Common myeloid progenitor, CD34-positive (primary cell): ENCODE measurements around the gene ATP5F1D.

Experiments used
- CTCF ChIA-PET: fragments of 350-600 bp; sonication (Branson Sonifier 250); formaldehyde crosslinking; loops from one replicate; lab custom pipeline; 2021; ENCODE audit warnings: antibody characterized with exemption; lab: Charles Lee
- POLR2A ChIA-PET: fragments of 350-600 bp; sonication (Branson Sonifier 250); formaldehyde crosslinking; loops from one replicate; lab custom pipeline; 2021; ENCODE audit warnings: antibody characterized with exemption; lab: Charles Lee
- DNase-seq, 3 donors: peaks; one replicate each; pipeline versions ENCODE4 v3.0.0 to v3.0.0-alpha.2; 2013
- H3K27ac ChIP-seq, 2 experiments: 1 replicate in 1 of 2; 2 replicates in 1 of 2; pipeline ENCODE4 v1.7.0; 2013; ENCODE audit warnings: inconsistent platforms in 2 of 2, low read length in 2 of 2, mild to moderate bottlenecking in 2 of 2, low read depth in 1 of 2, moderate library complexity in 1 of 2; ENCODE audit not compliant: severe bottlenecking in 2 of 2, insufficient read depth in 1 of 2, poor library complexity in 1 of 2
- H3K27me3 ChIP-seq, 5 experiments: replicated peaks in 2 of 5; 1 replicate in 3 of 5; 2 replicates in 2 of 5; pipeline versions ENCODE4 v1.6.1 to v1.7.0; 2013; ENCODE audit warnings: low read length in 4 of 5, mild to moderate bottlenecking in 2 of 5, moderate library complexity in 2 of 5, inconsistent platforms in 1 of 5; ENCODE audit not compliant: insufficient read depth in 5 of 5, control insufficient read depth in 4 of 5
- H3K36me3 ChIP-seq, 4 experiments: 1 replicate in 2 of 4; 2 replicates in 2 of 4; pipeline versions ENCODE4 v1.6.1 to v1.7.0; 2013; ENCODE audit warnings: low read length in 3 of 4, control low read depth in 1 of 4, mild to moderate bottlenecking in 1 of 4; ENCODE audit not compliant: control insufficient read depth in 4 of 4, insufficient read depth in 4 of 4
- H3K4me1 ChIP-seq, 4 experiments: 1 replicate in 3 of 4; 2 replicates in 1 of 4; pipeline versions ENCODE4 v1.6.1 to v1.7.1; 2013; ENCODE audit warnings: low read length in 3 of 4, mild to moderate bottlenecking in 3 of 4, control low read depth in 1 of 4, inconsistent platforms in 1 of 4, moderate library complexity in 1 of 4; ENCODE audit not compliant: control insufficient read depth in 4 of 4, insufficient read depth in 4 of 4; ENCODE audit errors: control extremely low read depth in 1 of 4
- H3K4me3 ChIP-seq, 7 experiments: 1 replicate in 4 of 7; 2 replicates in 3 of 7; pipeline versions ENCODE4 v1.5.1 to v1.7.0; 2013; ENCODE audit warnings: mild to moderate bottlenecking in 7 of 7, low read length in 6 of 7, moderate library complexity in 6 of 7, inconsistent platforms in 2 of 7, low read depth in 2 of 7, control low read depth in 1 of 7; ENCODE audit not compliant: insufficient read depth in 4 of 7, control insufficient read depth in 1 of 7; ENCODE audit errors: extremely low read depth in 1 of 7
- H3K9me3 ChIP-seq, 5 experiments: 1 replicate in 4 of 5; 2 replicates in 1 of 5; pipeline versions ENCODE4 v1.6.1 to v1.7.1; 2013; ENCODE audit warnings: low read length in 4 of 5, mild to moderate bottlenecking in 2 of 5, inconsistent platforms in 1 of 5, low read depth in 1 of 5, moderate library complexity in 1 of 5; ENCODE audit not compliant: control insufficient read depth in 4 of 5, insufficient read depth in 2 of 5; ENCODE audit errors: control extremely low read depth in 1 of 5
- WGBS: methylation state at CpG from one replicate; pipeline ENCODE4 v1.1.5; 2013; ENCODE audit not compliant: insufficient coverage; 5-methylcytosine and 5-hydroxymethylcytosine counted together

Gene ATP5F1D

GRCh38 chr19:1237754-1238368, 3.7 kb upstream of the ATP5F1D start, which contains the start of gene CBARP:
TSS of gene CBARP (minus strand) at chr19:1238005. CDS start at chr19:1236100, 1,905 bp downstream.
- WGBS, result under 1% methylated on average over 53 of the region's 87 CpGs
- Histone ChIP-seq H3K27ac (no peak within 1 kb of the TSS), H3K9me3 (no peaks in the 10 kb centered on the region), H3K4me3 (peak within 1 kb of the TSS; percentile 4 to 70 (median 61)), H3K4me1 (peaks cover 0 to 48% (median 46%) of the 10 kb centered on the region in 4 experiments), H3K36me3 (no peaks in the 10 kb centered on the region), H3K27me3 (peaks cover 0 to 34% (median 2%) of the 10 kb centered on the region in 5 experiments)
- ChIA-PET CTCF (interaction anchor here (0.6 to 2.1 kb wide), 4 partner anchors 16 to 177 kb away, joined by 3 to 10 read pairs (median 6); no protein-coding TSS in a partner anchor), POLR2A (interaction anchor here (1.1 kb wide), 1 partner anchor 125 kb away, joined by 3 read pairs; no protein-coding TSS in a partner anchor)
- no peak for DNase-seq

DNA sequence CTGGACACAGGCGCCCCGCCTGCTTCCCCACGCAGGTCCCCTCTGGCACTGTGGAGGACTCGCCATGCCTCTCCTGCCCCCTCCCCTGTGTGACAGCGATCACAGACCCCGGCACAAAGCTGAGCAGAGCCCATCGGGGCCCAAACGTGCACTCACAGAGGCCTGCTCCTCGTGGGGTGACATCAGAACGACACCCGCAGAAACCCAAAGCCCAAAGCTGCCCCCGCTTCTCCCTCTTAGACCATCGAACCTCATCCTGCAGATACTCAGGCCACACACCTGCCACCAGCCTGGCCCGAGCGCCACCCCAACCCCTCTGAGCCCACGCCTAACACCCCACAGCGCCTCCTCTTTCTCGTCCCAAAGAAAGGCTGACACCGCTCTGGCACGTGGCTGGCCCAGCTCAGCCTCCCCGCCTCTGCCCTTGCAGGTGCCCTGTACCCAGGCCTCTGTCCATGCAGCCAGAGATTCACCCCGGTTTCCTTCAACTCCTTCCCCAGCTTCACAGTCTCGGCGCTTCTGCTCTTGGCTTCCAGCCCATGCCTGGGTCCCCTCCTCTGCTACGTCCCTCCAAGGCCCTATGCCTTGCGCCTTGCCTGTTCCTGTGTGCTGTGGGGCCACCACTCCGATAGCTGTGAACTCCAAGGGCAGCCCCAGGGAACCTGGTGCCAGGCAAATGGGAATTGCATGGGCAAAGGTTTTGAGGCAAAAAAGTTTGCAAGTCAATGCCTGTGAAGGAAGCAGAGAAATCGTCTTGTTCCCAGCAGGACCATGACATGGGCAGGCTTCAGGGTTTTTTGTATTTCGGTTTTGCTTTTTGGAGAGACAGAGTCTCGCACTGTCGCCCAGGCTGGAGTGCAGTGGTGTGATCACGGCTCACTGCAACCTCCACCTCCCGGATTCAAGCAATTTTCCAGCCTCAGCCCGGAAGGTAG, 2.9 kb upstream of the ATP5F1D start:
- Histone ChIP-seq H3K27ac (no peak overlapping the region), H3K27me3 (peaks cover 0 to 34% (median 2%) of the 10 kb centered on the region in 5 experiments), H3K4me3 (peak overlapping the region in 6 of 7 experiments; percentile 1 to 70 (median 56)), H3K36me3 (peaks cover 0 to 2% (median 0%) of the 10 kb centered on the region in 4 experiments), H3K9me3 (no peaks in the 10 kb centered on the region), H3K4me1 (peaks cover 0 to 53% (median 49%) of the 10 kb centered on the region in 4 experiments)
- DNase-seq, result no peak
- CTCF ChIA-PET, result interaction anchor here (0.6 to 3.1 kb wide), 7 partner anchors 11 to 177 kb away, joined by 3 to 11 read pairs (median 5); no protein-coding TSS in a partner anchor
- POLR2A ChIA-PET, result interaction anchor here (1.1 kb wide), 1 partner anchor 125 kb away, joined by 3 read pairs; no protein-coding TSS in a partner anchor
- 68% methylated on average over 30 of the region's 34 CpGs for WGBS

GRCh38 chr19:1239420-1239795, 2.1 kb upstream of the ATP5F1D start:
- 74% methylated on average over 11 of the region's 11 CpGs for WGBS
- no peak for DNase-seq
- POLR2A ChIA-PET, result no interaction called here
- peak overlapping the region in 1 of 7 experiments; percentile 79 for H3K4me3 ChIP-seq
- H3K36me3 ChIP-seq, result peaks cover 0 to 8% (median 0%) of the 10 kb centered on the region in 4 experiments
- no peaks in the 10 kb centered on the region for H3K9me3 ChIP-seq
- H3K27ac ChIP-seq, result no peak overlapping the region
- CTCF ChIA-PET, result interaction anchor here (1.0 to 3.1 kb wide), 4 partner anchors 12 to 126 kb away, joined by 3 to 11 read pairs (median 8); no protein-coding TSS in a partner anchor
- H3K27me3 ChIP-seq, result peaks cover 0 to 34% (median 2%) of the 10 kb centered on the region in 5 experiments
- H3K4me1 ChIP-seq, result peaks cover 0 to 60% (median 54%) of the 10 kb centered on the region in 4 experiments

- CTCF ChIA-PET, result interaction anchor here (1.0 to 3.1 kb wide), 10 partner anchors 13 to 212 kb away, joined by 3 to 12 read pairs (median 6); no protein-coding TSS in a partner anchor
- Histone ChIP-seq H3K4me1 (peaks cover 0 to 67% (median 61%) of the 10 kb centered on the region in 4 experiments), H3K9me3 (no peaks in the 10 kb centered on the region), H3K4me3 (peak overlapping the region in 5 of 7 experiments; percentile 10 to 84 (median 58)), H3K27me3 (peaks cover 0 to 34% (median 2%) of the 10 kb centered on the region in 5 experiments), H3K27ac (no peak overlapping the region), H3K36me3 (peaks cover 0 to 14% (median 0%) of the 10 kb centered on the region in 4 experiments)
- WGBS, result 16% methylated on average over 71 of the region's 84 CpGs
- POLR2A ChIA-PET, result interaction anchor here (0.6 to 1.6 kb wide), 2 partner anchors 17 to 25 kb away, joined by 3 to 5 read pairs; no protein-coding TSS in a partner anchor
- peak; percentile 92 to 95 (median 94) for DNase-seq
Measured at GRCh38 chr19:1239796-1240737, 1.5 kb upstream of the ATP5F1D start.

GRCh38 chr19:1240925-1241324, 626 bp upstream of the ATP5F1D start:
- H3K4me3 ChIP-seq, result peak overlapping the region in 5 of 7 experiments; percentile 71 to 92 (median 79)
- DNase-seq, result no peak
- WGBS, result 76% methylated on average over 15 of the region's 15 CpGs
- H3K27ac ChIP-seq, result peak overlapping the region in 1 of 2 experiments; percentile 34
- peaks cover 0 to 25% (median 2%) of the 10 kb centered on the region in 5 experiments for H3K27me3 ChIP-seq
- ChIA-PET POLR2A (interaction anchor here (0.9 to 1.6 kb wide), 2 partner anchors 18 to 28 kb away, joined by 3 to 4 read pairs; partner anchors contain the start of gene CIRBP), CTCF (interaction anchor here (0.7 to 3.1 kb wide), 10 partner anchors 19 to 213 kb away, joined by 3 to 12 read pairs (median 5); no protein-coding TSS in a partner anchor)
- peaks cover 0 to 19% (median 0%) of the 10 kb centered on the region in 4 experiments for H3K36me3 ChIP-seq
- peaks cover 0 to 73% (median 66%) of the 10 kb centered on the region in 4 experiments for H3K4me1 ChIP-seq
- no peaks in the 10 kb centered on the region for H3K9me3 ChIP-seq
